Measurements from ENCODE around the gene HTR1B. TPM values are rescaled to one million over a fixed set of nuclear protein-coding genes. Genes with fewer than 3 reads are reported as not detected.

HTR1B gene
- total and polyA plus RNA-seq, 10 donors, result 0.16 to 0.39 (median 0.20) TPM; not detected in 7

- Histone ChIP-seq H3K27ac (no peak overlapping the region), H3K27me3 (replicated peaks in 1 of 7) (peaks cover 4 to 51% (median 16%) of the 10 kb centered on the region in 7 donors), H3K4me1 (peaks cover 0 to 8% (median 1%) of the 10 kb centered on the region in 6 donors), H3K36me3 (no peaks in the 10 kb centered on the region), H3K4me3 (no peak overlapping the region), H3K9me3 (no peaks in the 10 kb centered on the region)
- WGBS, 5 donors, result 19 to 22% (median 20%) methylated on average over 6 of the region's 6 CpGs
- intact Hi-C loops (cut with DNase I; ENCODE audit: low total_unique reads), result loop anchor here (5.0 kb wide), 1 partner anchor 1521 kb away; no protein-coding TSS in a partner anchor
- no peak for DNase-seq
- no peak for TF ChIP-seq POLR2A (IDR thresholded peaks at IDR 0.05)
- peak in 9 of 11 experiments; percentile 22 to 71 (median 61) for TF ChIP-seq CTCF (IDR thresholded peaks at IDR 0.05 in 8 of 11, conservative IDR thresholded peaks at IDR 0.05 in 3 of 11)
These were observed 5.5 kb downstream of the HTR1B start for GRCh38 chr6:77457720-77458349.

GRCh38 chr6:77456531-77457248 lies 6.6 kb downstream of the HTR1B start:
- intact Hi-C loops (cut with DNase I; ENCODE audit: low total_unique reads), result loop anchor here (5.0 kb wide), 1 partner anchor 1519 kb away; no protein-coding TSS in a partner anchor
- 59 to 81% (median 67%) methylated on average over 5 of the region's 5 CpGs for WGBS, 5 donors
- no peak overlapping the region for H3K4me3 ChIP-seq

GRCh38 chr6:77455271-77455670 lies 8.0 kb downstream of the HTR1B start:
- Histone ChIP-seq H3K4me3 (no peak overlapping the region), H3K27ac (no peak overlapping the region), H3K36me3 (no peaks in the 10 kb centered on the region), H3K4me1 (no peaks in the 10 kb centered on the region), H3K9me3 (no peaks in the 10 kb centered on the region), H3K27me3 (replicated peaks in 1 of 7) (peaks cover 0 to 25% (median 0%) of the 10 kb centered on the region in 7 donors)
- TF ChIP-seq POLR2AphosphoS5 (IDR thresholded peaks at IDR 0.05) (no peak), POLR2A (IDR thresholded peaks at IDR 0.05) (no peak), CTCF (IDR thresholded peaks at IDR 0.05 in 8 of 11, conservative IDR thresholded peaks at IDR 0.05 in 3 of 11) (no peak)
- no peak for DNase-seq
- intact Hi-C loops (cut with DNase I; ENCODE audit: low total_unique reads), result loop anchor here (5.0 kb wide), 1 partner anchor 1518 kb away; no protein-coding TSS in a partner anchor

More at GRCh38 chr6:77456531-77457248, 6.6 kb downstream of the HTR1B start:
- Histone ChIP-seq H3K9me3 (no peaks in the 10 kb centered on the region), H3K27ac (no peak overlapping the region), H3K36me3 (no peaks in the 10 kb centered on the region), H3K4me1 (no peaks in the 10 kb centered on the region), H3K27me3 (replicated peaks in 1 of 7) (peaks cover 0 to 40% (median 5%) of the 10 kb centered on the region in 7 donors)
- TF ChIP-seq POLR2AphosphoS5 (IDR thresholded peaks at IDR 0.05), result no peak
- TF ChIP-seq CTCF (IDR thresholded peaks at IDR 0.05 in 8 of 11, conservative IDR thresholded peaks at IDR 0.05 in 3 of 11), result no peak
- TF ChIP-seq POLR2A (IDR thresholded peaks at IDR 0.05), result no peak
- DNase-seq, result no peak

GRCh38 chr6:77454386-77454785 lies 8.9 kb downstream of the HTR1B start:
- no peaks in the 10 kb centered on the region for H3K9me3 ChIP-seq
- DNase-seq, result no peak
- 81 to 90% (median 86%) methylated on average over 2 of the region's 2 CpGs for WGBS, 5 donors
- no peaks in the 10 kb centered on the region for H3K36me3 ChIP-seq
- H3K27ac ChIP-seq, result no peak overlapping the region
- peaks cover 0 to 17% (median 0%) of the 10 kb centered on the region in 7 donors for H3K27me3 ChIP-seq (replicated peaks in 1 of 7)
- no peak overlapping the region for H3K4me3 ChIP-seq
- no peaks in the 10 kb centered on the region for H3K4me1 ChIP-seq
- TF ChIP-seq POLR2AphosphoS5 (IDR thresholded peaks at IDR 0.05) (no peak), POLR2A (IDR thresholded peaks at IDR 0.05) (no peak), CTCF (IDR thresholded peaks at IDR 0.05 in 8 of 11, conservative IDR thresholded peaks at IDR 0.05 in 3 of 11) (no peak)
- intact Hi-C loops (cut with DNase I; ENCODE audit: low total_unique reads), result no loop called here

Data from spleen (tissue), 11 donors.